Esophagus muscularis mucosa (tissue), 3 donors: ENCODE data around the gene LAG3.

Source experiments
- CTCF ChIP-seq, 3 experiments: fragments of 200-600 bp in 2 of 3; fragments of 450-650 bp in 1 of 3; sonication (generic) in 2 of 3; IDR thresholded peaks; one replicate each; pipeline ENCODE4 v1.5.1; 2017 to 2019; ENCODE audit warnings: antibody characterized with exemption in 3 of 3, mild to moderate bottlenecking in 2 of 3, moderate library complexity in 1 of 3
- POLR2A ChIP-seq: fragments of 450-650 bp; IDR thresholded peaks from one replicate; pipeline ENCODE4 v1.6.1; 2017; ENCODE audit warnings: antibody characterized with exemption, moderate library complexity, mild to moderate bottlenecking, low read depth
- POLR2AphosphoS5 ChIP-seq, 2 donors: sonication (generic); formaldehyde crosslinking; IDR thresholded peaks; one replicate each; pipeline ENCODE4 v1.6.1; 2017; ENCODE audit warnings: antibody characterized with exemption in 2 of 2

GRCh38 chr12:6825398-6826124, 53.2 kb downstream of the LAG3 start:
- TF ChIP-seq CTCF (IDR thresholded peaks at IDR 0.05) (peak; percentile 84 to 95 (median 92)), POLR2A (no peak), POLR2AphosphoS5 (IDR thresholded peaks at IDR 0.05) (peak in 1 of 2 donors; percentile 58)
